ENCODE measurements around the gene PSAT1. TPM values are rescaled to one million over a fixed set of nuclear protein-coding genes. Genes with fewer than 3 reads are reported as not detected.

The PSAT1 gene
- polyA plus RNA-seq, 1 donor (not counting 4 experiments of a cell fraction or from before 2014, with no cell fraction given), result 88.9 TPM

DNA sequence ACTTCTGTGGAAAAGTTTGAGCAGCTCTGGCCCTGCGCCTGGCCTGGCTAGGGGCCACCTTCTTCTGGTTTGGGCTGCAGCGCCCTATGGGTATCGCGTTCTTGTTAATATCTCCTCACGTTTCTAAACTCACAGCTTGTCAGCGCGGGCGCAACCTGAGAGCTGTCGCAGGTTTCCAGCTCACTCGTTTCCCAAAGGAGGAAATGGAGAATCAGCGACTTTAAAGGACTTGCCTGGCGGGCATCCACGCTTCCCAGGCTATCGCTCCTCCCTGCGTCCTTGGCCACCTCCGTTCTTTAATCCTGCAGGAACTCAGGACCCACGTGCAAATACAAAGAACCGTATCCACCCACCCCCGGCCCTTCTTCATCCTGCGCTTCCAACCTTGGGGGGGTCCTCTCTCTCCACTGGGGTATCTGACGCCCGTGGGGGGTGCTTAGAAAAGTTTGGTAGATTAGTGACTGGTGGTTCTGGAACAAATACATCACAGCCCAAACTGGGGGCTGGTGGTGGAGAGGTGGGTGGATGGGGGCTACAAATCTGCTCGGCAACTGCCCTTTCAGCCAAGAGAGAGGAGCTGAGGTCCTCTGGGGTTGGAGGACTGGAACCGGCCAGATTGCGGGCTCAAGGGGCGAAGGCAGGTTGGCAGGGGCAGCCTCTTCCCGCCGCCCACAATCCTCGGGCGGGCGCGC, 578 bp upstream of the PSAT1 start:
- no peak for FAIRE-seq
- peak overlapping the region; percentile 66 to 77 (median 73) for H3K4me3 ChIP-seq (ENCODE audit: control insufficient read depth in 2 of 3, extremely low read depth in 1 of 3, insufficient read depth in 2 of 3, low read depth in 1 of 3, low read length in 3 of 3)
- H3K9me1 ChIP-seq (ENCODE audit: control insufficient read depth, extremely low read depth, insufficient read depth, low read length), result no peaks in the 10 kb centered on the region
- H3K9ac ChIP-seq (ENCODE audit: control insufficient read depth, extremely low read depth, insufficient read depth, low read length), result peak overlapping the region; percentile 87
- H4K20me1 ChIP-seq (ENCODE audit: control insufficient read depth, extremely low read depth, insufficient read depth, low read length), result no peaks in the 10 kb centered on the region
- DNase-seq (ENCODE audit: low read depth, low spot score), result no peak
- H3K4me2 ChIP-seq (ENCODE audit: control insufficient read depth, extremely low read depth, insufficient read depth, low read depth, low read length), result peak overlapping the region; percentile 96
- H3K36me3 ChIP-seq (ENCODE audit: control insufficient read depth in 2 of 2, extremely low read depth in 1 of 2, insufficient read depth in 2 of 2, low read length in 2 of 2), result peaks cover 0 to 16% of the 10 kb centered on the region in 2 experiments
- H3K27me3 ChIP-seq (ENCODE audit: control insufficient read depth, extremely low read depth, insufficient read depth, low read length), result no peaks in the 10 kb centered on the region
- peaks cover 14% of the 10 kb centered on the region for H3K4me1 ChIP-seq (ENCODE audit: control insufficient read depth, extremely low read depth, insufficient read depth, low read length)
- H3K9me3 ChIP-seq (ENCODE audit: control insufficient read depth, low read depth, low read length), result no peaks in the 10 kb centered on the region
- peak overlapping the region; percentile 90 for H2AFZ ChIP-seq (ENCODE audit: control insufficient read depth, low read length)
- peaks cover 16% of the 10 kb centered on the region for H3K79me2 ChIP-seq (ENCODE audit: control insufficient read depth, insufficient read depth, low read length)
- TF ChIP-seq, protein P1, sequence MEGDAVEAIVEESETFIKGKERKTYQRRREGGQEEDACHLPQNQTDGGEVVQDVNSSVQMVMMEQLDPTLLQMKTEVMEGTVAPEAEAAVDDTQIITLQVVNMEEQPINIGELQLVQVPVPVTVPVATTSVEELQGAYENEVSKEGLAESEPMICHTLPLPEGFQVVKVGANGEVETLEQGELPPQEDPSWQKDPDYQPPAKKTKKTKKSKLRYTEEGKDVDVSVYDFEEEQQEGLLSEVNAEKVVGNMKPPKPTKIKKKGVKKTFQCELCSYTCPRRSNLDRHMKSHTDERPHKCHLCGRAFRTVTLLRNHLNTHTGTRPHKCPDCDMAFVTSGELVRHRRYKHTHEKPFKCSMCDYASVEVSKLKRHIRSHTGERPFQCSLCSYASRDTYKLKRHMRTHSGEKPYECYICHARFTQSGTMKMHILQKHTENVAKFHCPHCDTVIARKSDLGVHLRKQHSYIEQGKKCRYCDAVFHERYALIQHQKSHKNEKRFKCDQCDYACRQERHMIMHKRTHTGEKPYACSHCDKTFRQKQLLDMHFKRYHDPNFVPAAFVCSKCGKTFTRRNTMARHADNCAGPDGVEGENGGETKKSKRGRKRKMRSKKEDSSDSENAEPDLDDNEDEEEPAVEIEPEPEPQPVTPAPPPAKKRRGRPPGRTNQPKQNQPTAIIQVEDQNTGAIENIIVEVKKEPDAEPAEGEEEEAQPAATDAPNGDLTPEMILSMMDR (optimal IDR thresholded peaks at IDR 0.05 in 1 of 3, IDR thresholded peaks at IDR 0.05 in 1 of 3, conservative IDR thresholded peaks at IDR 0.05 in 1 of 3; ENCODE audit: extremely low read depth in 1 of 3, insufficient read depth in 2 of 3, low read length in 3 of 3), result no peak
- no peak for TF ChIP-seq EZH2 (IDR thresholded peaks at IDR 0.05; ENCODE audit: low read length)
- dilution Hi-C loops (cut with MboI; ENCODE audit: extremely low pct_ligation_motif_present, low sequenced_read_pairs), result no loop called here
- H3K27ac ChIP-seq (ENCODE audit: control insufficient read depth, insufficient read depth, low read length), result peak overlapping the region; percentile 81

- dilution Hi-C loops (cut with MboI; ENCODE audit: extremely low pct_ligation_motif_present, low sequenced_read_pairs), result no loop called here
- Histone ChIP-seq H4K20me1 (ENCODE audit: control insufficient read depth, extremely low read depth, insufficient read depth, low read length) (no peaks in the 10 kb centered on the region), H3K27ac (ENCODE audit: control insufficient read depth, insufficient read depth, low read length) (peak overlapping the region; percentile 75), H3K79me2 (ENCODE audit: control insufficient read depth, insufficient read depth, low read length) (peaks cover 16% of the 10 kb centered on the region), H3K36me3 (ENCODE audit: control insufficient read depth in 2 of 2, extremely low read depth in 1 of 2, insufficient read depth in 2 of 2, low read length in 2 of 2) (peaks cover 1 to 21% of the 10 kb centered on the region in 2 experiments), H3K9me3 (ENCODE audit: control insufficient read depth, low read depth, low read length) (no peaks in the 10 kb centered on the region), H3K4me1 (ENCODE audit: control insufficient read depth, extremely low read depth, insufficient read depth, low read length) (peaks cover 11% of the 10 kb centered on the region), H3K4me2 (ENCODE audit: control insufficient read depth, extremely low read depth, insufficient read depth, low read depth, low read length) (peak overlapping the region; percentile 89), H3K9me1 (ENCODE audit: control insufficient read depth, extremely low read depth, insufficient read depth, low read length) (no peaks in the 10 kb centered on the region), H3K9ac (ENCODE audit: control insufficient read depth, extremely low read depth, insufficient read depth, low read length) (peak overlapping the region; percentile 87), H2AFZ (ENCODE audit: control insufficient read depth, low read length) (peak overlapping the region; percentile 94), H3K27me3 (ENCODE audit: control insufficient read depth, extremely low read depth, insufficient read depth, low read length) (no peaks in the 10 kb centered on the region), H3K4me3 (ENCODE audit: control insufficient read depth in 2 of 3, extremely low read depth in 1 of 3, insufficient read depth in 2 of 3, low read depth in 1 of 3, low read length in 3 of 3) (peak overlapping the region; percentile 66 to 96 (median 85))
- DNase-seq (ENCODE audit: low read depth, low spot score) (peak; percentile 5), FAIRE-seq (no peak)
- TF ChIP-seq, protein P1 (optimal IDR thresholded peaks at IDR 0.05 in 1 of 3, IDR thresholded peaks at IDR 0.05 in 1 of 3, conservative IDR thresholded peaks at IDR 0.05 in 1 of 3; ENCODE audit: extremely low read depth in 1 of 3, insufficient read depth in 2 of 3, low read length in 3 of 3), result no peak
Observed at GRCh38 chr9:78297672-78297961, 692 bp downstream of the PSAT1 start.

Measured in keratinocyte (primary cell).